Epithelial cell of proximal tubule (primary cell): ENCODE results near the gene TRAK1. TPM values are rescaled to one million over a fixed set of nuclear protein-coding genes. Genes with fewer than 3 reads are reported as not detected.
"Not testable (repeated sequence)": the region's sequence is repeated elsewhere in the genome, so short reads cannot be mapped to it uniquely, and the experiment has no call there.

Source experiments
- DNase-seq: peaks from one replicate; pipeline ENCODE4 v3.0.0-alpha.2; 2011; ENCODE audit warnings: low read depth
- H3K4me3 ChIP-seq: 2 replicates; pipeline ENCODE4 v1.5.1; 2011; ENCODE audit warnings: low read depth, mild to moderate bottlenecking, low read length
- CTCF ChIP-seq: conservative IDR thresholded peaks from 2 replicates; pipeline ENCODE4 v1.5.1; 2012; ENCODE audit warnings: low read depth, mild to moderate bottlenecking, low read length
- total RNA-seq: library from RNA; depleted of rRNA; stranded (reverse); fragments of >200 nt; gene quantifications from 2 replicates; pipeline ENCODE4 v1.2.3, GENCODE V29; 2015

The TRAK1 gene
- total RNA-seq, 1 donor from 2014 or later, result 22.4 TPM

- no peak overlapping the region for H3K4me3 ChIP-seq
- DNase-seq, result no peak
- TF ChIP-seq CTCF, result no peak
Observed at GRCh38 chr3:42097566-42097946, 6.4 kb downstream of the TRAK1 start.

GRCh38 chr3:42098171-42098570 is 7.0 kb downstream of the TRAK1 start:
- no peak for TF ChIP-seq CTCF
- no peak overlapping the region for H3K4me3 ChIP-seq
- DNase-seq, result no peak

DNA sequence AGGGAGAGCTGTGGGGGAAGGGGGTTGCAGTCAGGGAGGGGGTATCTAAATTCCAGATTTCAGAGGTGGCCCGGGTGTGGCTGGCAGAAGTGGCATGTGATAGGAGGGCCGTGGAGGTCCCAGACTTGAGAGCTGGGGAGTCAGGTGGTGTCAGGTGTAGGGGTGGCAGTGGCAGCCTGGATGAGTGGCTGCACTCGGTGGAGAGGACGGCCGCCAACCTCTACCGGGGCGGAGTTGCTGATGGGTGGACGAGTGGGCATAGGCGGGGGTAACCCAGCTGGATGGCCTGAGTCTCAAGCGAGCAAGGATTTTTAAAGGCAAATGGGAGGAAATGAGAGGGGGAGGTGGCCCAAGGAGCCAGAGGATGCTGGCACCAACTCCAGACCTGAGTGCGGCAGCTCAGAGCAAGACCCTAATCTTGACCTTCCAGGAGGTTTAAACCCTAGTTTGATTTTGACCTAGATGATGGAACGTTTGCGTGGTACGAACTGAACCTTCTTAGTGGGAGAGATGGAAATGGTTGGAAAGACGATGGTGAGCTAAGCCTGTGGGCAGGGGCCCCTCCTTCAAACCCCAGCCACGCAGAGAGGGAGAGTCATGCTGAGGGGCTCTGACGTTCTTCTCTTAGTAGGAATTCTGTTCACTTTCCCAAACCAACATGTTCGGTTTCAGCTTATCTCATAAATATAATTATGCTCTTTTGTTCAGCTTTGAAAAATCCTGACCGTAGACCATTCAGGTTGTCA is 8.0 kb downstream of the TRAK1 start:
- no peak for DNase-seq
- no peak for TF ChIP-seq CTCF
- no peak overlapping the region for H3K4me3 ChIP-seq

- peak; percentile 57 for DNase-seq
- no peak overlapping the region for H3K4me3 ChIP-seq
- no peak for TF ChIP-seq CTCF
Observed at GRCh38 chr3:42101048-42101447, 9.9 kb downstream of the TRAK1 start.

DNA sequence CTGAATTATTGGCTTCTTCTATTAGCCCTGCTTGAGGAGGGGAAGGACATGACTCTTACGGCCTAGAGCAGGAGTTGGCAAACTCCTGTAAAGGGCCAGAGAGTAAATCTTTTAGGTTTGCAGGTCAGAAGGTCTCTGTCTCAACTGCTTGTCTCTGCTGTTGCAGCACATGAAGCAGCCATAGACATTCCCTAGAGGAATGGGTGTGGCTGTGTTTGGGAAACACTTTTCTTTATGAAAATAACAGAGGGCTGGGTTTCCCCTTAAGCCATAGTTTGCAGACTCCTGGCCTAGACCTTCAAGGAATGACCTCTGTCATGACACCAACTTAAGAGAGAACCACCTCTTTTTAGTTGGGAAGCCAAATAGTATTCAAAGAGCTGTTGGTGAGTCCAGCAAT is 10.3 kb downstream of the TRAK1 start:
- no peak for DNase-seq
- no peak for TF ChIP-seq CTCF
- no peak overlapping the region for H3K4me3 ChIP-seq

- no peak for DNase-seq
Observed at GRCh38 chr3:42102571-42102970, 11.4 kb downstream of the TRAK1 start.

DNA sequence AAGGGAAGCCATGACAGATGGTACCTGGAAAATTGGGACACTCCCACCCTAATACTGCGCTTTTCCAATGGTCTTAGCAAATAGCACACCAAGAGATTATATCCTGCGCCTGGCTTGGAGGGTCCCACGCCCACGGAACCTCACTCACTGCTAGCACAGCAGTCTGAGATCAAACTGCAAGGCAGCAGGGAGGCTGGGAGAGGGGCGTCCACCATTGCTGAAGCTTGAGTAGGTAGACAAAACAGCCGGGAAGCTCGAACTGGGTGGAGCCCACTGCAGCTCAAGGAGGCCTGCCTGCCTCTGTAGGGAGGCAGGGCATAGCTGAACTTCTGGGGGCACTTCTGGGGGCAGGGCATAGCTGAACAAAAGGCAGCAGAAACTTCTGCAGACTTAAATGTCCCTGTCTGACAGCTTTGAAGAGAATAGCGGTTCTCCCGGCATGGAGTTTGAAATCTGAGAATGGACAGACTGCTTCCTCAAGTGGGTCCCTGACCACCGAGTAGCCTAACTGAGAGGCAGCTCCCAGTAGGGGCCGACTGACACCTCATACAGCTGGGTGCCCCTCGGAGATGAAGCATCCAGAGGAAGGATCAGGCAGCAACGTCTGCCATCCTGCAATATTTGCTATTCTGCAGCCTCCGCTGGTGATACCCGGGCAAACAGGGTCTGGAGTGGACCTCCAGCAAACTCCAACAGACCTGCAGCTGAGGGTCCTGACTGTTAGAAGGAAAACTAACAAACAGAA is 12.9 kb downstream of the TRAK1 start:
- H3K4me3 ChIP-seq, DNase-seq: not testable (repeated sequence)

More at GRCh38 chr3:42102571-42102970, 11.4 kb downstream of the TRAK1 start:
- no peak for TF ChIP-seq CTCF
- no peak overlapping the region for H3K4me3 ChIP-seq

DNA sequence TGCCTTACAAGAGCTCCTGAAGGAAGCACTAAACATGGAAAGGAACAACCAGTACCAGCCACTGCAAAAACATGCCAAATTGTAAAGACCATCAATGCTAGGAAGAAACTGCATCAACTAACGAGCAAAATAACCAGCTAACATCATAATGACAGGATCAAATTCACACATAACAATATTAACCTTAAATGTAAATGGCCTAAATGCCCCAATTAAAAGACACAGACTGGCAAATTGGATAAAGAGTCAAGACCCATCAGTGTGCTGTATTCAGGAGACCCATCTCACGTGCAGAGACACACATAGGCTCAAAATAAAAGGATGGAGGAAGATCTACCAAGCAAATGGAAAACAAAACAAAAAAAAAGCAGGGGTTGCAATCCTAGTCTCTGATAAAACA is 14.8 kb downstream of the TRAK1 start:
- not testable (repeated sequence) for DNase-seq, H3K4me3 ChIP-seq
